Measurements from ENCODE around the gene FRG2C. TPM values are rescaled to one million over a fixed set of nuclear protein-coding genes. Genes with fewer than 3 reads are reported as not detected.

FRG2C gene
- polyA plus RNA-seq, 3 donors, result not detected

GRCh38 chr3:75687323-75687722 lies 23.2 kb downstream of the FRG2C start:
- no peaks in the 10 kb centered on the region for H3K36me3 Mint-ChIP-seq
- H3K27me3 Mint-ChIP-seq (ENCODE audit: low read depth in 3 of 3), result no peaks in the 10 kb centered on the region
- no peak overlapping the region for H2AFZ ChIP-seq (ENCODE audit: insufficient read depth, low read depth, low read length, poor library complexity, severe bottlenecking)
- H4K20me1 ChIP-seq (ENCODE audit: insufficient read depth, low read length), result no peaks in the 10 kb centered on the region
- peaks cover 14 to 31% (median 17%) of the 10 kb centered on the region in 7 donors for H3K9me3 Mint-ChIP-seq
- H3K27ac Mint-ChIP-seq, result no peak overlapping the region
- DNase-seq, result no peak
- no peak overlapping the region for H3K4me3 Mint-ChIP-seq
- WGBS (ENCODE audit: insufficient coverage), result 95% methylated on average over 2 of the region's 9 CpGs
- intact Hi-C loops (cut with micrococcal nuclease), result no loop called here
- H3K27me3 ChIP-seq (ENCODE audit: control insufficient read depth in 2 of 2, insufficient read depth in 2 of 2, low read length in 2 of 2), result no peaks in the 10 kb centered on the region
- no peak overlapping the region for H3K27ac ChIP-seq (ENCODE audit: low read depth in 1 of 2, low read length in 2 of 2)
- no peak overlapping the region for H3K9ac ChIP-seq (ENCODE audit: insufficient read depth, low read length, poor library complexity, severe bottlenecking)
- no peaks in the 10 kb centered on the region for H3K79me2 ChIP-seq (ENCODE audit: insufficient read depth, low read length)
- no peaks in the 10 kb centered on the region for H3K36me3 ChIP-seq (replicated peaks in 1 of 2; ENCODE audit: control insufficient read depth in 1 of 2, insufficient read depth in 2 of 2, low read length in 2 of 2)
- no peak overlapping the region for H3K4me2 ChIP-seq (replicated peaks; ENCODE audit: extremely low read depth, low read length, poor library complexity, severe bottlenecking)
- no peaks in the 10 kb centered on the region for H3K4me1 ChIP-seq (ENCODE audit: control insufficient read depth in 1 of 2, insufficient read depth in 2 of 2, low read length in 2 of 2)
- no peak overlapping the region for H3K4me3 ChIP-seq (replicated peaks in 1 of 3; ENCODE audit: low read depth in 2 of 3, low read length in 3 of 3)
- peaks cover 13 to 19% of the 10 kb centered on the region in 2 donors for H3K9me3 ChIP-seq (replicated peaks in 1 of 2; ENCODE audit: control insufficient read depth in 1 of 2, insufficient read depth in 1 of 2, low read length in 2 of 2)
- TF ChIP-seq CTCF (IDR thresholded peaks at IDR 0.05), result no peak
- no peaks in the 10 kb centered on the region for H3K4me1 Mint-ChIP-seq

GRCh38 chr3:75692061-75692460 lies 27.9 kb downstream of the FRG2C start:
- Mint-ChIP-seq H3K9me3 (peaks cover 15 to 32% (median 24%) of the 10 kb centered on the region in 7 donors), H3K4me3 (no peak overlapping the region), H3K27me3 (ENCODE audit: low read depth in 3 of 3) (no peaks in the 10 kb centered on the region), H3K27ac (no peak overlapping the region), H3K4me1 (no peaks in the 10 kb centered on the region), H3K36me3 (no peaks in the 10 kb centered on the region)
- TF ChIP-seq CTCF (IDR thresholded peaks at IDR 0.05), result no peak
- intact Hi-C loops (cut with micrococcal nuclease), result no loop called here
- no peak for DNase-seq
- Histone ChIP-seq H3K27me3 (ENCODE audit: control insufficient read depth in 2 of 2, insufficient read depth in 2 of 2, low read length in 2 of 2) (no peaks in the 10 kb centered on the region), H3K4me2 (replicated peaks; ENCODE audit: extremely low read depth, low read length, poor library complexity, severe bottlenecking) (no peak overlapping the region), H3K27ac (ENCODE audit: low read depth in 1 of 2, low read length in 2 of 2) (no peak overlapping the region), H3K9me3 (replicated peaks in 1 of 2; ENCODE audit: control insufficient read depth in 1 of 2, insufficient read depth in 1 of 2, low read length in 2 of 2) (peaks cover 14 to 17% of the 10 kb centered on the region in 2 donors), H3K36me3 (replicated peaks in 1 of 2; ENCODE audit: control insufficient read depth in 1 of 2, insufficient read depth in 2 of 2, low read length in 2 of 2) (no peaks in the 10 kb centered on the region), H3K4me3 (replicated peaks in 1 of 3; ENCODE audit: low read depth in 2 of 3, low read length in 3 of 3) (no peak overlapping the region), H3K79me2 (ENCODE audit: insufficient read depth, low read length) (no peaks in the 10 kb centered on the region), H2AFZ (ENCODE audit: insufficient read depth, low read depth, low read length, poor library complexity, severe bottlenecking) (no peak overlapping the region), H3K9ac (ENCODE audit: insufficient read depth, low read length, poor library complexity, severe bottlenecking) (no peak overlapping the region), H3K4me1 (ENCODE audit: control insufficient read depth in 1 of 2, insufficient read depth in 2 of 2, low read length in 2 of 2) (no peaks in the 10 kb centered on the region), H4K20me1 (ENCODE audit: insufficient read depth, low read length) (no peaks in the 10 kb centered on the region)
- 22% methylated on average over 1 of the region's 2 CpGs for WGBS (ENCODE audit: insufficient coverage)

Small RNA genes lying within 50 kb of the gene (small RNA-seq; reads per million reads assigned to genes)
- not detected for gene AC108724.2 (ENCODE audit: insufficient read length, low read depth)

Other genes with a start within 250 kb of the FRG2C start
- gene ZNF717, start 121.2 kb downstream of the FRG2C start, polyA plus RNA-seq, result 1 to 10 TPM; 3.4 to 4.2 (median 3.4) TPM